LNCaP clone FGC (cell line): ENCODE measurements around the gene SH3GLB2.

Source experiments
- DNase-seq: peaks from one replicate; pipeline ENCODE4 v3.0.0-alpha.2; 2011; ENCODE audit warnings: low read depth
- H3K4me3 ChIP-seq: 2 replicates; pipeline ENCODE4 v1.5.1; 2011; ENCODE audit warnings: mild to moderate bottlenecking, low read depth, low read length, control low read depth
- TF ChIP-seq, protein P1 (sequence below): IDR thresholded peaks from 2 replicates; pipeline ENCODE4 v1.5.1; 2012; ENCODE audit warnings: mild to moderate bottlenecking; ENCODE audit not compliant: control insufficient read depth, insufficient read depth; ENCODE audit errors: extremely low read depth

The SH3GLB2 gene

GRCh38 chr9:129072171-129072570 lies 44.0 kb upstream of the SH3GLB2 start:
- no peak for DNase-seq
- no peak overlapping the region for H3K4me3 ChIP-seq
- TF ChIP-seq, protein P1, sequence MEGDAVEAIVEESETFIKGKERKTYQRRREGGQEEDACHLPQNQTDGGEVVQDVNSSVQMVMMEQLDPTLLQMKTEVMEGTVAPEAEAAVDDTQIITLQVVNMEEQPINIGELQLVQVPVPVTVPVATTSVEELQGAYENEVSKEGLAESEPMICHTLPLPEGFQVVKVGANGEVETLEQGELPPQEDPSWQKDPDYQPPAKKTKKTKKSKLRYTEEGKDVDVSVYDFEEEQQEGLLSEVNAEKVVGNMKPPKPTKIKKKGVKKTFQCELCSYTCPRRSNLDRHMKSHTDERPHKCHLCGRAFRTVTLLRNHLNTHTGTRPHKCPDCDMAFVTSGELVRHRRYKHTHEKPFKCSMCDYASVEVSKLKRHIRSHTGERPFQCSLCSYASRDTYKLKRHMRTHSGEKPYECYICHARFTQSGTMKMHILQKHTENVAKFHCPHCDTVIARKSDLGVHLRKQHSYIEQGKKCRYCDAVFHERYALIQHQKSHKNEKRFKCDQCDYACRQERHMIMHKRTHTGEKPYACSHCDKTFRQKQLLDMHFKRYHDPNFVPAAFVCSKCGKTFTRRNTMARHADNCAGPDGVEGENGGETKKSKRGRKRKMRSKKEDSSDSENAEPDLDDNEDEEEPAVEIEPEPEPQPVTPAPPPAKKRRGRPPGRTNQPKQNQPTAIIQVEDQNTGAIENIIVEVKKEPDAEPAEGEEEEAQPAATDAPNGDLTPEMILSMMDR = no peak

- TF ChIP-seq, protein P1 = no peak
- no peak for DNase-seq
- no peak overlapping the region for H3K4me3 ChIP-seq
These were observed 43.5 kb upstream of the SH3GLB2 start for GRCh38 chr9:129071526-129072126.

GRCh38 chr9:129070696-129071525 lies 42.8 kb upstream of the SH3GLB2 start:
- TF ChIP-seq, protein P1 = no peak

DNA sequence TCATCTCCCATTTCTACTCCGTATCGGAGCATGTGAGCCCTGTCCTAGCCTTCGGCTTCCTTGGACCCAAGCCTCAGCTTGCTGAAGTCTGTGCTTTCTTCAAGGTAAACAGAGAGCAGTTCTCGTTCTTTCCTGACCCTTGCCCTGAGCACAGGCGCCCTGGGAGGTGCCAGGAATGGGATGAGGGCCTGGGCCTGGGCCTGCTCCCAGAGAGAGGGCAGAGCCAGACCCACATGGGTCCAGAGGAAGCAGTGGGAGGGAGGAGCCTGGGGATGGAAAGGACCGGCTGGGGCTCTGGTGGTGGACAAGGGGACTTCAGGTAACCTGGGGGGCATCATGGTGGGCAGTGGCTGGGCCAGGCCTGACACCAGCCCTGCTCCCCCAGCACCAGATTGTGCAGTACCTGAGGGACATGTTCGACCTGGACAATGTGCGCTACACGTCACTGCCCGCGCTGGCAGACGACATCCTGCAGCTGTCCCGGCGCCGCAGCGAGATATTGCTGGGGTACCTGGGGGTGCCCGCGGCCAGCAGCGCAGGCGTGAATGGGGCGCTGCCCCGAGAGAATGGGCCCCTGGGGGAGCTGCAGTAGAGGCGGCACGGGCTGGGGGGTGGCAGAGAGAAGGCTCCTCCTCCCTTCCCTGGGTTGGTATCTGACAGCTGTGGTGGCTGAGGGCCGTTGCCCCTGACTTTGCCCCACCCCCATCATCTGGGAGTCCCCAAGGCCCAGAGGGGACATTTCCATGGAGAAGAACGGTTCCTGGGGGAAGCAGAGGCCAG lies 41.9 kb upstream of the SH3GLB2 start:
- no peak for DNase-seq
- TF ChIP-seq, protein P1 = no peak

More at GRCh38 chr9:129070696-129071525, 42.8 kb upstream of the SH3GLB2 start:
- DNase-seq = no peak
- no peak overlapping the region for H3K4me3 ChIP-seq

DNA sequence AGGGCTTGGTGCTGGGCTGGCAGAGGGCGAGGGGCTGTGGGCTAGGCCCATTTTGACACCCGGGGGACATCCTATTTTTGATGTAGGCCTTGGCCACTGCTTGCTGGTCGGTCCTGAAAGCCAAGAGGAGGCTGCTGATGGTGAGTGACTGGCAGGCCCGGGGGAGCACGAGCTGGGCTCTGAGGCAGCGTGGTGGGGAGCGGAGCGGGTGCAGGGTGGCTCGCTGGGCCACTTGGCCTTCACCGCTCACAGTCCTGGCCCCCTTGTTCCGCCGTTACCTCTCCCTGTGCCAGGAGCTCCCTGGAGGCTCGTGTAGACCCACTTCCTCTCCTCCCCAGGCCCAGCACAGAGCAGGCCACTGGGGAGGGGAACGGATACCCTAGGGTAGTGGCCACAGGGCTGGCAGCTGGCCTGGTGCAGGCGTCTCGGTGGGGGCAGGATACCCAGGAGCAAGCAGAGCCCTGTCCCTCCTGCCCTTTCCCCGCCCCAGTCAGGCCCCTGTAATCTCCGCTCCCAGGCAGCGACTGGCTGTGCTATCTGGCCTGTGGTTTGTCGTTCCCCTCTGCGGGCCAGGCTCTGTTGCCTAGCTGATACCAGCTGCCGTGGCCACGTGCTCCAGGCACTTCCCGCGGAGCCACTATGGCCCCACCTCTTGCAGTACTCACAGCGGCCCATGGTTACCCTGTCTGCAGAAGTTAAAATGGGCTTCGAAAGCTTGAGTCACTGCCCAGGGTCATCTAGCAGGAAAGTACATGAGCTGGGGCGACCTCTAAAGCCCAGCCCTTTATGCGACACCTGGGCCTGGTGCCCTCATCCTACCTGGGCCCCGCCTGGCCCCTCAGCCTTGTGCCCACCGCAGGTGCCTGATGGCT lies 41.1 kb upstream of the SH3GLB2 start:
- H3K4me3 ChIP-seq = no peak overlapping the region
- DNase-seq = no peak
- TF ChIP-seq, protein P1 = no peak

More for the DNA sequence above, 41.9 kb upstream of the SH3GLB2 start:
- no peak overlapping the region for H3K4me3 ChIP-seq

- no peak overlapping the region for H3K4me3 ChIP-seq
- TF ChIP-seq, protein P1 = no peak
- DNase-seq = no peak
These were observed 40.0 kb upstream of the SH3GLB2 start for GRCh38 chr9:129068110-129068509.
